Stimulated activated naive CD4-positive, alpha-beta T cell treated with Interleukin-2 at 50 U/mL for 16 hours (primary cell): ENCODE data around the gene HMGB2.

ENCODE experiments used
- DNase-seq: peaks from one replicate; lab custom pipeline; 2025; lab: John Stamatoyannopoulos, UW

Gene HMGB2

GRCh38 chr4:173334085-173334890 is at the start of gene HMGB2:
TSS of gene HMGB2 (minus strand) at chr4:173334358. CDS start at chr4:173333649, 709 bp downstream.
- DNase-seq: peak; percentile 99

GRCh38 chr4:173382349-173382748 is 48.2 kb upstream of the HMGB2 start:
- no peak for DNase-seq

GRCh38 chr4:173381610-173382009 is 47.5 kb upstream of the HMGB2 start:
- no peak for DNase-seq

- DNase-seq: no peak
These were observed 46.8 kb upstream of the HMGB2 start for GRCh38 chr4:173380987-173381386.

- no peak for DNase-seq
These were observed 45.8 kb upstream of the HMGB2 start for GRCh38 chr4:173379929-173380328.

GRCh38 chr4:173374588-173374987 is 40.4 kb upstream of the HMGB2 start:
- no peak for DNase-seq

- DNase-seq: peak; percentile 37
These were observed 37.4 kb upstream of the HMGB2 start for GRCh38 chr4:173371292-173372192.

- peak; percentile 97 for DNase-seq
These were observed 36.5 kb upstream of the HMGB2 start, which contains the start of gene SAP30 for GRCh38 chr4:173370477-173371291. TSS of gene SAP30 (plus strand) at chr4:173370954. CDS start at chr4:173371183, 229 bp downstream.

GRCh38 chr4:173370130-173370476 is 35.9 kb upstream of the HMGB2 start:
- peak; percentile 70 for DNase-seq

GRCh38 chr4:173367946-173368345 is 33.8 kb upstream of the HMGB2 start:
- DNase-seq: no peak

GRCh38 chr4:173367285-173367684 is 33.1 kb upstream of the HMGB2 start:
- DNase-seq: no peak

GRCh38 chr4:173365359-173365996 is 31.3 kb upstream of the HMGB2 start:
- no peak for DNase-seq

- DNase-seq: no peak
These were observed 28.5 kb upstream of the HMGB2 start for GRCh38 chr4:173362666-173363065.

GRCh38 chr4:173360587-173361221 is 26.5 kb upstream of the HMGB2 start:
- DNase-seq: no peak

- no peak for DNase-seq
These were observed 23.8 kb upstream of the HMGB2 start for GRCh38 chr4:173357939-173358338.

- DNase-seq: no peak
These were observed 13.3 kb upstream of the HMGB2 start for GRCh38 chr4:173347467-173347866.

- no peak for DNase-seq
These were observed 11.9 kb upstream of the HMGB2 start for GRCh38 chr4:173346074-173346473.

- no peak for DNase-seq
These were observed 11.5 kb upstream of the HMGB2 start for GRCh38 chr4:173345648-173346047.

- DNase-seq: no peak
These were observed 9.8 kb upstream of the HMGB2 start for GRCh38 chr4:173343832-173344397.

GRCh38 chr4:173337463-173337862 is 3.3 kb upstream of the HMGB2 start:
- DNase-seq: no peak
